ENCODE results near the gene SLC36A3. TPM values are rescaled to one million over a fixed set of nuclear protein-coding genes. Genes with fewer than 3 reads are reported as not detected.

The SLC36A3 gene
- total and polyA plus RNA-seq, 7 donors, result not detected

- H3K27ac ChIP-seq, result peak overlapping the region; percentile 71 to 83 (median 80)
- H3K36me3 ChIP-seq, result no peaks in the 10 kb centered on the region
- peak; percentile 96 for DNase-seq
- peak overlapping the region in 3 of 4 donors; percentile 17 to 29 (median 29) for H3K4me3 ChIP-seq
- WGBS, 2 donors, result 36 to 39% methylated on average over 17 of the region's 17 CpGs
- H3K4me1 ChIP-seq, result peaks cover 0 to 40% (median 39%) of the 10 kb centered on the region in 4 donors
- H3K27me3 ChIP-seq, result no peaks in the 10 kb centered on the region
- TF ChIP-seq CTCF (IDR thresholded peaks at IDR 0.05), result no peak
- TF ChIP-seq EP300 (IDR thresholded peaks at IDR 0.05), result peak in 1 of 4 donors; percentile 27
- TF ChIP-seq POLR2AphosphoS5 (IDR thresholded peaks at IDR 0.05), result peak; percentile 28 to 63 (median 50)
- no peak for TF ChIP-seq POLR2A (IDR thresholded peaks at IDR 0.05)
- H3K9me3 ChIP-seq, result no peaks in the 10 kb centered on the region
- intact Hi-C loops (cut with DNase I), result loop anchor here (1.0 to 10.0 kb wide), 3 partner anchors 10 to 180 kb away; partner anchors contain the start of gene CCDC69
Observed at GRCh38 chr5:151234476-151235238, 68.9 kb downstream of the SLC36A3 start.

- H3K9me3 ChIP-seq, result no peaks in the 10 kb centered on the region
- no peak for TF ChIP-seq POLR2AphosphoS5 (IDR thresholded peaks at IDR 0.05)
- TF ChIP-seq EP300 (IDR thresholded peaks at IDR 0.05), result no peak
- TF ChIP-seq CTCF (IDR thresholded peaks at IDR 0.05), result no peak
- TF ChIP-seq POLR2A (IDR thresholded peaks at IDR 0.05), result no peak
- no peaks in the 10 kb centered on the region for H3K27me3 ChIP-seq
- WGBS, 2 donors, result 72 to 91% methylated on average over 8 of the region's 8 CpGs
- intact Hi-C loops (cut with DNase I), result loop anchor here (1.0 to 10.0 kb wide), 2 partner anchors 9 to 179 kb away; partner anchors contain the start of gene CCDC69
- peak overlapping the region; percentile 71 to 83 (median 80) for H3K27ac ChIP-seq
- no peak overlapping the region for H3K4me3 ChIP-seq
- DNase-seq, result no peak
- no peaks in the 10 kb centered on the region for H3K36me3 ChIP-seq
- H3K4me1 ChIP-seq, result peaks cover 0 to 33% (median 30%) of the 10 kb centered on the region in 4 donors
Observed at GRCh38 chr5:151233616-151234085, 69.9 kb downstream of the SLC36A3 start.

GRCh38 chr5:151231359-151231758 lies 72.2 kb downstream of the SLC36A3 start:
- Histone ChIP-seq H3K4me3 (no peak overlapping the region), H3K27ac (no peak overlapping the region), H3K36me3 (no peaks in the 10 kb centered on the region), H3K9me3 (no peaks in the 10 kb centered on the region), H3K4me1 (peaks cover 0 to 20% (median 18%) of the 10 kb centered on the region in 4 donors), H3K27me3 (no peaks in the 10 kb centered on the region)
- intact Hi-C loops (cut with DNase I), result loop anchor here (10.0 kb wide), 1 partner anchor 177 kb away; no protein-coding TSS in a partner anchor
- TF ChIP-seq POLR2A (IDR thresholded peaks at IDR 0.05), result no peak
- TF ChIP-seq EP300 (IDR thresholded peaks at IDR 0.05), result no peak
- no peak for TF ChIP-seq POLR2AphosphoS5 (IDR thresholded peaks at IDR 0.05)
- TF ChIP-seq CTCF (IDR thresholded peaks at IDR 0.05), result no peak
- DNase-seq, result no peak

- Histone ChIP-seq H3K9me3 (no peaks in the 10 kb centered on the region), H3K4me1 (peaks cover 0 to 14% (median 13%) of the 10 kb centered on the region in 4 donors), H3K27ac (peak overlapping the region in 1 of 4 donors; percentile 43), H3K27me3 (no peaks in the 10 kb centered on the region), H3K36me3 (no peaks in the 10 kb centered on the region), H3K4me3 (no peak overlapping the region)
- DNase-seq, result no peak
- TF ChIP-seq POLR2A (IDR thresholded peaks at IDR 0.05), result no peak
- peak in 1 of 4 donors; percentile 24 for TF ChIP-seq POLR2AphosphoS5 (IDR thresholded peaks at IDR 0.05)
- WGBS, 2 donors, result 58 to 75% methylated on average over 6 of the region's 6 CpGs
- intact Hi-C loops (cut with DNase I), result loop anchor here (10.0 kb wide), 1 partner anchor 175 kb away; no protein-coding TSS in a partner anchor
Observed at GRCh38 chr5:151230048-151230680, 73.4 kb downstream of the SLC36A3 start.

- no peak overlapping the region for H3K27ac ChIP-seq
- no peak for DNase-seq
- no peaks in the 10 kb centered on the region for H3K27me3 ChIP-seq
- H3K4me1 ChIP-seq, result peaks cover 0 to 10% (median 7%) of the 10 kb centered on the region in 4 donors
- WGBS, 2 donors, result 85 to 87% methylated on average over 2 of the region's 2 CpGs
- no peaks in the 10 kb centered on the region for H3K36me3 ChIP-seq
- no peak overlapping the region for H3K4me3 ChIP-seq
- H3K9me3 ChIP-seq, result no peaks in the 10 kb centered on the region
- TF ChIP-seq EP300 (IDR thresholded peaks at IDR 0.05) (no peak), CTCF (IDR thresholded peaks at IDR 0.05) (no peak), POLR2AphosphoS5 (IDR thresholded peaks at IDR 0.05) (no peak), POLR2A (IDR thresholded peaks at IDR 0.05) (no peak)
- intact Hi-C loops (cut with DNase I), result no loop called here
Observed at GRCh38 chr5:151228986-151229385, 74.6 kb downstream of the SLC36A3 start.
